A549 (cell line): ENCODE data around the gene SARS1. TPM values are rescaled to one million over a fixed set of nuclear protein-coding genes. Genes with fewer than 3 reads are reported as not detected.

Experiments used
- ATAC-seq, 2 experiments: fragments of 200-7000 bp in 1 of 2; fragments of >200 bp in 1 of 2; cut with Nextera tagmentation in 1 of 2; cut with Tn5 transposase in 1 of 2; 3 replicates each; pipeline versions ENCODE4 v1.8.0 to v1.9.1; 2018 to 2020; ENCODE audit warnings: mild to moderate bottlenecking in 1 of 2, moderate library complexity in 1 of 2
- CTCF ChIA-PET: fragments of 300-600 bp; sonication (Branson Sonifier 250); formaldehyde crosslinking; extraction: SDS; loops from one replicate; lab custom pipeline; 2021; ENCODE audit warnings: antibody characterized with exemption, inconsistent platforms; lab: Yijun Ruan, JAX
- POLR2A ChIA-PET: fragments of 350-600 bp; formaldehyde crosslinking; extraction: SDS; loops from one replicate; lab custom pipeline; 2021; ENCODE audit warnings: antibody characterized with exemption, inconsistent platforms; lab: Yijun Ruan, JAX
- DNase-seq, 2 experiments: peaks; one replicate each; pipeline versions ENCODE4 v3.0.0 to v3.0.0-alpha.2; 2011 to 2016; ENCODE audit warnings: low read depth in 1 of 2, low spot score in 1 of 2
- FAIRE-seq: peaks from 2 replicates; lab custom pipeline; 2011; peaks lifted over from hg19 to GRCh38; lab: Jason Lieb, UNC
- H3K27ac ChIP-seq, 2 experiments: fragments of >200 bp; sonication (Bioruptor Twin); formaldehyde crosslinking; 3 replicates each; pipeline ENCODE4 v1.5.1; 2016 to 2017
- H3K4me1 ChIP-seq: fragments of >200 bp; sonication (Bioruptor Twin); formaldehyde crosslinking; 3 replicates; pipeline ENCODE4 v1.6.1; 2016
- H3K4me2 ChIP-seq: fragments of >200 bp; sonication (Bioruptor Twin); formaldehyde crosslinking; 3 replicates; pipeline ENCODE4 v1.6.1; 2016
- H3K4me3 ChIP-seq: fragments of >200 bp; sonication (Bioruptor Twin); formaldehyde crosslinking; 3 replicates; pipeline ENCODE4 v1.5.1; 2016
- H3K9me3 ChIP-seq: fragments of >200 bp; sonication (Bioruptor Twin); formaldehyde crosslinking; 3 replicates; pipeline ENCODE4 v1.6.1; 2016
- BHLHE40 ChIP-seq: IDR thresholded peaks from 2 replicates; pipeline ENCODE4 v1.6.1; 2012; ENCODE audit warnings: low read depth, low read length, inconsistent platforms
- CBX8 ChIP-seq: fragments of 200-600 bp; sonication (generic); IDR thresholded peaks from 2 replicates; pipeline ENCODE4 v1.6.1; 2016
- CHD2 ChIP-seq: fragments of 150-350 bp; IDR thresholded peaks from 2 replicates; pipeline ENCODE4 v1.6.1; 2014; ENCODE audit warnings: low read length; ENCODE audit not compliant: partially characterized antibody
- CHD4 ChIP-seq: fragments of 200-600 bp; sonication (generic); IDR thresholded peaks from 2 replicates; pipeline ENCODE4 v1.6.1; 2016; ENCODE audit warnings: antibody characterized with exemption, mild to moderate bottlenecking, borderline replicate concordance
- ESRRA ChIP-seq: fragments of 150-350 bp; IDR thresholded peaks from 2 replicates; pipeline ENCODE4 v1.6.1; 2014; ENCODE audit warnings: mild to moderate bottlenecking, low read length, borderline replicate concordance
- FOSL2 ChIP-seq, 2 experiments: fragments of 450-650 bp in 1 of 2; fragments of >200 bp in 1 of 2; sonication (Bioruptor Twin) in 1 of 2; formaldehyde crosslinking; IDR thresholded peaks; 2 replicates each; pipeline versions ENCODE4 v1.5.0 to v1.6.1; 2016 to 2020; ENCODE audit warnings: mild to moderate bottlenecking in 1 of 2, moderate library complexity in 1 of 2
- GATA3 ChIP-seq: IDR thresholded peaks from 2 replicates; pipeline ENCODE4 v1.6.1; 2012; ENCODE audit warnings: borderline replicate concordance
- HDAC2 ChIP-seq: fragments of 200-600 bp; sonication (generic); IDR thresholded peaks from 2 replicates; pipeline ENCODE4 v1.6.1; 2016
- HES2 ChIP-seq: fragments of >200 bp; sonication (Bioruptor Twin); formaldehyde crosslinking; IDR thresholded peaks from 2 replicates; pipeline ENCODE4 v1.6.1; 2016
- JUNB ChIP-seq: fragments of >200 bp; sonication (Bioruptor Twin); formaldehyde crosslinking; IDR thresholded peaks from 2 replicates; pipeline ENCODE4 v1.6.1; 2016
- KDM5A ChIP-seq: fragments of 200-600 bp; sonication (generic); IDR thresholded peaks from 2 replicates; pipeline ENCODE4 v1.6.1; 2016; ENCODE audit warnings: antibody characterized with exemption, mild to moderate bottlenecking
- MAFK ChIP-seq: fragments of 450-650 bp; IDR thresholded peaks from 2 replicates; pipeline ENCODE4 v1.6.1; 2014; ENCODE audit not compliant: partially characterized antibody
- MAZ ChIP-seq: fragments of 150-350 bp; IDR thresholded peaks from 2 replicates; pipeline ENCODE4 v1.6.1; 2014; ENCODE audit warnings: antibody characterized with exemption, low read depth, low read length, borderline replicate concordance
- MYC ChIP-seq: IDR thresholded peaks from 2 replicates; pipeline ENCODE4 v1.6.1; 2012; ENCODE audit warnings: mild to moderate bottlenecking, inconsistent platforms, low read length, improper control_type of control experiment, borderline replicate concordance
- NFE2L2 ChIP-seq: fragments of 150-350 bp; conservative IDR thresholded peaks from 2 replicates; pipeline ENCODE4 v1.6.1; 2014; ENCODE audit warnings: low read length
- POLR2A ChIP-seq: IDR thresholded peaks from 2 replicates; pipeline ENCODE4 v1.6.1; 2012; ENCODE audit warnings: mild to moderate bottlenecking, low read length
- POLR2AphosphoS2 ChIP-seq: conservative IDR thresholded peaks from 2 replicates; pipeline ENCODE4 v1.6.1; 2012; ENCODE audit warnings: low read length, improper control_type of control experiment, inconsistent platforms
- RAD21 ChIP-seq, 2 experiments: fragments of >200 bp in 1 of 2; sonication (Bioruptor Twin) in 1 of 2; formaldehyde crosslinking in 1 of 2; IDR thresholded peaks in 1 of 2; conservative IDR thresholded peaks in 1 of 2; 2 replicates in 1 of 2; 3 replicates in 1 of 2; pipeline ENCODE4 v1.6.1; 2012 to 2018; ENCODE audit warnings: inconsistent platforms in 1 of 2
- RARB ChIP-seq: fragments of 250-450 bp; sonication (Bioruptor Pico); IDR thresholded peaks from 2 replicates; pipeline ENCODE4 v1.8.0; 2021; ENCODE audit warnings: mild to moderate bottlenecking, moderate library complexity
- REST ChIP-seq: fragments of 200-600 bp; sonication (generic); IDR thresholded peaks from 2 replicates; pipeline ENCODE4 v1.6.1; 2016; ENCODE audit warnings: antibody characterized with exemption, mild to moderate bottlenecking, moderate library complexity
- ZFP36 ChIP-seq: fragments of 450-650 bp; IDR thresholded peaks from 2 replicates; pipeline ENCODE4 v1.6.1; 2014; ENCODE audit warnings: borderline replicate concordance; ENCODE audit not compliant: partially characterized antibody
- WGBS: methylation state at CpG from one replicate; pipeline ENCODE4 v1.1.6; 2017; ENCODE audit errors: missing lambda C conversion rate; 5-methylcytosine and 5-hydroxymethylcytosine counted together
- polyA plus RNA-seq, 4 experiments: library from polyadenylated mRNA; depleted of rRNA in 3 of 4; stranded (reverse); fragments of >200 nt; fragmentation: RNase III in 1 of 4; extraction: RNeasy Plus Mini Kit Qiagen cat#74134 plus additional on column Dnase treatment in 1 of 4; gene quantifications; 2 replicates in 3 of 4; 3 replicates in 1 of 4; pipeline ENCODE4 v1.2.3, GENCODE V29; 2011 to 2017
- TF ChIP-seq, protein P1 (sequence below): fragments of 450-650 bp; IDR thresholded peaks from 2 replicates; pipeline ENCODE4 v1.6.1; 2014; ENCODE audit warnings: antibody characterized with exemption
- TF ChIP-seq, protein P2 (sequence below): fragments of 250-450 bp; sonication (Bioruptor Pico); IDR thresholded peaks from 2 replicates; pipeline ENCODE4 v1.5.0; 2020; ENCODE audit warnings: low read depth, mild to moderate bottlenecking, moderate library complexity
- TF ChIP-seq, protein P3 (sequence below): fragments of >200 bp; sonication (Bioruptor Twin); formaldehyde crosslinking; IDR thresholded peaks from 3 replicates; pipeline ENCODE4 v1.5.1; 2016
- TF ChIP-seq, protein P4 (sequence below): fragments of 250-450 bp; sonication (Bioruptor Pico); IDR thresholded peaks from 2 replicates; pipeline ENCODE4 v1.5.0; 2021; ENCODE audit warnings: mild to moderate bottlenecking, moderate library complexity, borderline replicate concordance
- TF ChIP-seq, protein P5 (sequence below): IDR thresholded peaks from 2 replicates; pipeline ENCODE4 v1.6.1; 2012

SARS1 gene
- polyA plus RNA-seq, 2 of the 4 experiments (the other 2 are of a cell fraction) = 103 to 152 TPM

GRCh38 chr1:109228167-109228566 is 14.4 kb downstream of the SARS1 start:
- H3K9me3 ChIP-seq = no peaks in the 10 kb centered on the region
- ATAC-seq (no peak), DNase-seq (no peak), FAIRE-seq (no peak)
- CTCF ChIA-PET = interaction anchor here (0.6 to 1.3 kb wide), 5 partner anchors 10 to 119 kb away, joined by 3 to 6 read pairs (median 4); partner anchors contain the start of gene MYBPHL
- H3K27ac ChIP-seq = no peak overlapping the region
- H3K4me1 ChIP-seq = peaks cover 12% of the 10 kb centered on the region; the same call in 1 of the 3 replicates
- no peak overlapping the region for H3K4me2 ChIP-seq
- H3K4me3 ChIP-seq = no peak overlapping the region
- WGBS = 84% methylated on average over 3 of the region's 3 CpGs
- TF ChIP-seq ESRRA = no peak
- no peak for TF ChIP-seq BHLHE40
- TF ChIP-seq CHD2 = no peak
- no peak for TF ChIP-seq MYC
- TF ChIP-seq MAZ = no peak
- TF ChIP-seq POLR2A = no peak
- TF ChIP-seq CHD4 = no peak
- no peak for TF ChIP-seq ZFP36
- TF ChIP-seq REST = no peak
- TF ChIP-seq, protein P1, sequence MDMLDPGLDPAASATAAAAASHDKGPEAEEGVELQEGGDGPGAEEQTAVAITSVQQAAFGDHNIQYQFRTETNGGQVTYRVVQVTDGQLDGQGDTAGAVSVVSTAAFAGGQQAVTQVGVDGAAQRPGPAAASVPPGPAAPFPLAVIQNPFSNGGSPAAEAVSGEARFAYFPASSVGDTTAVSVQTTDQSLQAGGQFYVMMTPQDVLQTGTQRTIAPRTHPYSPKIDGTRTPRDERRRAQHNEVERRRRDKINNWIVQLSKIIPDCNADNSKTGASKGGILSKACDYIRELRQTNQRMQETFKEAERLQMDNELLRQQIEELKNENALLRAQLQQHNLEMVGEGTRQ = no peak
- TF ChIP-seq, protein P2, sequence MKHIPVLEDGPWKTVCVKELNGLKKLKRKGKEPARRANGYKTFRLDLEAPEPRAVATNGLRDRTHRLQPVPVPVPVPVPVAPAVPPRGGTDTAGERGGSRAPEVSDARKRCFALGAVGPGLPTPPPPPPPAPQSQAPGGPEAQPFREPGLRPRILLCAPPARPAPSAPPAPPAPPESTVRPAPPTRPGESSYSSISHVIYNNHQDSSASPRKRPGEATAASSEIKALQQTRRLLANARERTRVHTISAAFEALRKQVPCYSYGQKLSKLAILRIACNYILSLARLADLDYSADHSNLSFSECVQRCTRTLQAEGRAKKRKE = no peak
- TF ChIP-seq HES2 = no peak
- POLR2A ChIA-PET = no interaction called here

DNA sequence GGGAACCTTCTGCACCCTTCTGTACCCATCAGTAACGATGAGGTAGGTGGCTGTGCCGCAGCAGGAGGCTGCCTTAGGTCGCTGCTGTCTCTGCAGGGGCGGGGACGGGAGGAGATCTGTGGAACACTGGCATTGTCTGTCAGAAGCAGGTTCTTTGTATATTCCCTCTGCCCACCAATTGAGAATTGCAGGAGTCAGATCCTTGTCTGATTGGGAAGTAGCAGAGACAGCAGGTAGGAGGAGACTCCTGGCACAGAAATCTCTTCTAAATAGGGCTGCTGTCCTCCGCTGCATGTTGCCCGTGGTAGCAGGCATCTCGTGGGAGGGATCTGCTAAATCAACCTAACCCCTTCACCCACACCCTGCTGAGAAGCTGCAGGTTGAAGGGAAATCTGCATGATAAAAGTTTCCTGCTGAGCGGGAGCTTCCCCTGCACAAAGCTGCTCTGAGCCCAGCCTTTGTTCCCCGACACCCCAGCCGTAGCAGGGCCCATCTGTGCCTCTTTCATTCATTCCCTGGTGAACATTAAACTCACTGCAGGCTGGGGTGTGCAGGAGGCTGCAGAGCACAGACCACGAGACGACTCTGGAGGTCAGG is 15.9 kb downstream of the SARS1 start:
- ATAC-seq = no peak
- CTCF ChIA-PET = no interaction called here
- TF ChIP-seq, protein P3, sequence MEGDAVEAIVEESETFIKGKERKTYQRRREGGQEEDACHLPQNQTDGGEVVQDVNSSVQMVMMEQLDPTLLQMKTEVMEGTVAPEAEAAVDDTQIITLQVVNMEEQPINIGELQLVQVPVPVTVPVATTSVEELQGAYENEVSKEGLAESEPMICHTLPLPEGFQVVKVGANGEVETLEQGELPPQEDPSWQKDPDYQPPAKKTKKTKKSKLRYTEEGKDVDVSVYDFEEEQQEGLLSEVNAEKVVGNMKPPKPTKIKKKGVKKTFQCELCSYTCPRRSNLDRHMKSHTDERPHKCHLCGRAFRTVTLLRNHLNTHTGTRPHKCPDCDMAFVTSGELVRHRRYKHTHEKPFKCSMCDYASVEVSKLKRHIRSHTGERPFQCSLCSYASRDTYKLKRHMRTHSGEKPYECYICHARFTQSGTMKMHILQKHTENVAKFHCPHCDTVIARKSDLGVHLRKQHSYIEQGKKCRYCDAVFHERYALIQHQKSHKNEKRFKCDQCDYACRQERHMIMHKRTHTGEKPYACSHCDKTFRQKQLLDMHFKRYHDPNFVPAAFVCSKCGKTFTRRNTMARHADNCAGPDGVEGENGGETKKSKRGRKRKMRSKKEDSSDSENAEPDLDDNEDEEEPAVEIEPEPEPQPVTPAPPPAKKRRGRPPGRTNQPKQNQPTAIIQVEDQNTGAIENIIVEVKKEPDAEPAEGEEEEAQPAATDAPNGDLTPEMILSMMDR = no peak
- TF ChIP-seq CBX8 (no peak), NFE2L2 (no peak), HDAC2 (no peak), GATA3 (no peak), HES2 (no peak), RARB (CRISPR knock-in tag) (no peak), POLR2AphosphoS2 (no peak), JUNB (no peak), MAFK (no peak), RAD21 (conservative IDR thresholded peaks at IDR 0.05 in 1 of 2, IDR thresholded peaks at IDR 0.05 in 1 of 2) (no peak), FOSL2 (IDR thresholded peaks at IDR 0.05) (no peak), FOSL2 (CRISPR knock-in tag; IDR thresholded peaks at IDR 0.05) (no peak), KDM5A (no peak), BHLHE40 (no peak)
- TF ChIP-seq, protein P4, sequence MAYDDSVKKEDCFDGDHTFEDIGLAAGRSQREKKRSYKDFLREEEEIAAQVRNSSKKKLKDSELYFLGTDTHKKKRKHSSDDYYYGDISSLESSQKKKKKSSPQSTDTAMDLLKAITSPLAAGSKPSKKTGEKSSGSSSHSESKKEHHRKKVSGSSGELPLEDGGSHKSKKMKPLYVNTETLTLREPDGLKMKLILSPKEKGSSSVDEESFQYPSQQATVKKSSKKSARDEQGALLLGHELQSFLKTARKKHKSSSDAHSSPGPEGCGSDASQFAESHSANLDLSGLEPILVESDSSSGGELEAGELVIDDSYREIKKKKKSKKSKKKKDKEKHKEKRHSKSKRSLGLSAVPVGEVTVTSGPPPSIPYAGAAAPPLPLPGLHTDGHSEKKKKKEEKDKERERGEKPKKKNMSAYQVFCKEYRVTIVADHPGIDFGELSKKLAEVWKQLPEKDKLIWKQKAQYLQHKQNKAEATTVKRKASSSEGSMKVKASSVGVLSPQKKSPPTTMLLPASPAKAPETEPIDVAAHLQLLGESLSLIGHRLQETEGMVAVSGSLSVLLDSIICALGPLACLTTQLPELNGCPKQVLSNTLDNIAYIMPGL (CRISPR knock-in tag) = no peak
- TF ChIP-seq, protein P5, sequence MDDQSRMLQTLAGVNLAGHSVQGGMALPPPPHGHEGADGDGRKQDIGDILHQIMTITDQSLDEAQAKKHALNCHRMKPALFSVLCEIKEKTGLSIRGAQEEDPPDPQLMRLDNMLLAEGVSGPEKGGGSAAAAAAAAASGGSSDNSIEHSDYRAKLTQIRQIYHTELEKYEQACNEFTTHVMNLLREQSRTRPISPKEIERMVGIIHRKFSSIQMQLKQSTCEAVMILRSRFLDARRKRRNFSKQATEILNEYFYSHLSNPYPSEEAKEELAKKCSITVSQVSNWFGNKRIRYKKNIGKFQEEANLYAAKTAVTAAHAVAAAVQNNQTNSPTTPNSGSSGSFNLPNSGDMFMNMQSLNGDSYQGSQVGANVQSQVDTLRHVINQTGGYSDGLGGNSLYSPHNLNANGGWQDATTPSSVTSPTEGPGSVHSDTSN = no peak

More for the DNA sequence above, 15.9 kb downstream of the SARS1 start:
- POLR2A ChIA-PET = no interaction called here
- Histone ChIP-seq H3K4me2 (no peak overlapping the region), H3K27ac (no peak overlapping the region), H3K4me1 (peaks cover 12% of the 10 kb centered on the region; the same call in 1 of the 3 replicates), H3K9me3 (no peaks in the 10 kb centered on the region), H3K4me3 (no peak overlapping the region)
- no peak for FAIRE-seq
- 90% methylated on average over 12 of the region's 13 CpGs for WGBS
- no peak for DNase-seq
